C4-2B (cell line): ENCODE data around the gene TEAD4.

Source experiments
- ZFX ChIP-seq: fragments of 450-650 bp; IDR thresholded peaks from 2 replicates; pipeline ENCODE4 v1.6.1; 2017
- TF ChIP-seq, protein P1 (sequence below): fragments of 450-650 bp; conservative IDR thresholded peaks from 2 replicates; pipeline ENCODE4 v1.5.1; 2017; ENCODE audit warnings: mild to moderate bottlenecking

DNA sequence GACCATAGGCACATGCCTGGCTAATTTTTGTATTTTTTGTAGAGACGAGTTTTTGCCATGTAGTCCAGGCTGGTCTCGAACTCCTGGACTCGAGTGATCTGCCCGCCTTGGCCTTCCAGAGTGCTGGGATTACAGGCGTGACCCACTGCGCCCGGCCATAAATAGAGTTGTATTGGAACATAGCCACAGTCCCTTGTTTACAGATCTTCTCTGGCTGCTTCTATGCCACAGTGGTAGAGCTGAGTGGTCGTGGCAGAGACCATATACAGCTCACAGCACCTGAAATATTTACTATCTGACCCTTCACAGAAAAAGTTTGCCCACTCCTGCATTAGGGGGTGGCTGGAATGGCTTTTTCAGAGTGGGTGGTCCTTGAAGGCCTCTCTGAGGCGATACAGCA is 90.0 kb downstream of the TEAD4 start:
- TF ChIP-seq, protein P1, sequence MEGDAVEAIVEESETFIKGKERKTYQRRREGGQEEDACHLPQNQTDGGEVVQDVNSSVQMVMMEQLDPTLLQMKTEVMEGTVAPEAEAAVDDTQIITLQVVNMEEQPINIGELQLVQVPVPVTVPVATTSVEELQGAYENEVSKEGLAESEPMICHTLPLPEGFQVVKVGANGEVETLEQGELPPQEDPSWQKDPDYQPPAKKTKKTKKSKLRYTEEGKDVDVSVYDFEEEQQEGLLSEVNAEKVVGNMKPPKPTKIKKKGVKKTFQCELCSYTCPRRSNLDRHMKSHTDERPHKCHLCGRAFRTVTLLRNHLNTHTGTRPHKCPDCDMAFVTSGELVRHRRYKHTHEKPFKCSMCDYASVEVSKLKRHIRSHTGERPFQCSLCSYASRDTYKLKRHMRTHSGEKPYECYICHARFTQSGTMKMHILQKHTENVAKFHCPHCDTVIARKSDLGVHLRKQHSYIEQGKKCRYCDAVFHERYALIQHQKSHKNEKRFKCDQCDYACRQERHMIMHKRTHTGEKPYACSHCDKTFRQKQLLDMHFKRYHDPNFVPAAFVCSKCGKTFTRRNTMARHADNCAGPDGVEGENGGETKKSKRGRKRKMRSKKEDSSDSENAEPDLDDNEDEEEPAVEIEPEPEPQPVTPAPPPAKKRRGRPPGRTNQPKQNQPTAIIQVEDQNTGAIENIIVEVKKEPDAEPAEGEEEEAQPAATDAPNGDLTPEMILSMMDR = no peak
- TF ChIP-seq ZFX = no peak
